HG03442 (cell line): ENCODE results near the gene TRAPPC8.
"Not testable (repeated sequence)": the region's sequence is repeated elsewhere in the genome, so short reads cannot be mapped to it uniquely, and the experiment has no call there.

Experiments used
- ATAC-seq: cut with Tn5 transposase; IDR thresholded peaks from one replicate; pipeline ENCODE4 v1.9.1; 2021; ENCODE audit warnings: mild to moderate bottlenecking, moderate library complexity; ENCODE audit not compliant: unreplicated experiment

Gene TRAPPC8

GRCh38 chr18:31942999-31943877 lies at the start of gene TRAPPC8:
Gene TRAPPC8 (minus strand): TSS chr18:31943128. CDS start chr18:31942764, 364 bp downstream.
- peak; percentile 83 for ATAC-seq

- peak; percentile 98 for ATAC-seq
These were observed 47.9 kb upstream of the TRAPPC8 start for GRCh38 chr18:31990823-31991222.

GRCh38 chr18:31983976-31984375 lies 41.0 kb upstream of the TRAPPC8 start:
- no peak for ATAC-seq

- no peak for ATAC-seq
These were observed 40.1 kb upstream of the TRAPPC8 start for GRCh38 chr18:31983020-31983419.

- no peak for ATAC-seq
These were observed 37.9 kb upstream of the TRAPPC8 start for GRCh38 chr18:31980863-31981262.

- ATAC-seq = no peak
These were observed 36.8 kb upstream of the TRAPPC8 start for GRCh38 chr18:31979714-31980113.

GRCh38 chr18:31978616-31979015 lies 35.7 kb upstream of the TRAPPC8 start:
- no peak for ATAC-seq

GRCh38 chr18:31977270-31977872 lies 34.4 kb upstream of the TRAPPC8 start:
- ATAC-seq = no peak

GRCh38 chr18:31976242-31976641 lies 33.3 kb upstream of the TRAPPC8 start:
- ATAC-seq = no peak

- no peak for ATAC-seq
These were observed 31.1 kb upstream of the TRAPPC8 start for GRCh38 chr18:31973929-31974546.

- ATAC-seq = no peak
These were observed 27.7 kb upstream of the TRAPPC8 start for GRCh38 chr18:31970617-31971016.

- ATAC-seq = no peak
These were observed 22.5 kb upstream of the TRAPPC8 start for GRCh38 chr18:31965316-31965970.

GRCh38 chr18:31957728-31958127 lies 14.8 kb upstream of the TRAPPC8 start:
- no peak for ATAC-seq

- ATAC-seq = no peak
These were observed 11.4 kb upstream of the TRAPPC8 start for GRCh38 chr18:31954349-31954748.

GRCh38 chr18:31953699-31954098 lies 10.8 kb upstream of the TRAPPC8 start:
- not testable (repeated sequence) for ATAC-seq

GRCh38 chr18:31952223-31952622 lies 9.3 kb upstream of the TRAPPC8 start:
- ATAC-seq = no peak

GRCh38 chr18:31950583-31950982 lies 7.7 kb upstream of the TRAPPC8 start:
- no peak for ATAC-seq

GRCh38 chr18:31948349-31948748 lies 5.4 kb upstream of the TRAPPC8 start:
- not testable (repeated sequence) for ATAC-seq

GRCh38 chr18:31946305-31947046 lies 3.5 kb upstream of the TRAPPC8 start:
- no peak for ATAC-seq
